K562 (cell line): ENCODE results near the gene SLC12A4. TPM values are rescaled to one million over a fixed set of nuclear protein-coding genes. Genes with fewer than 3 reads are reported as not detected.

Experiments used
- BACH1 ChIP-seq: fragments of 200-800 bp; sonication (Bioruptor generic); IDR thresholded peaks from 2 replicates; pipeline ENCODE4 v1.6.1; 2016; ENCODE audit warnings: missing genetic modification characterization, missing compliant biosample characterization
- BCOR ChIP-seq: fragments of 450-650 bp; IDR thresholded peaks from 2 replicates; pipeline ENCODE4 v1.6.1; 2016
- BHLHE40 ChIP-seq: IDR thresholded peaks from 2 replicates; pipeline ENCODE4 v1.6.1; 2011; ENCODE audit warnings: low read length, improper control_type of control experiment
- CBX2 ChIP-seq: fragments of 200-600 bp; sonication (generic); IDR thresholded peaks from one replicate; pipeline ENCODE4 v1.6.1; 2012; ENCODE audit warnings: mild to moderate bottlenecking, low read length, inconsistent platforms; ENCODE audit not compliant: insufficient read depth, poor library complexity, severe bottlenecking
- DIDO1 ChIP-seq: fragments of 450-650 bp; IDR thresholded peaks from 2 replicates; pipeline ENCODE4 v1.6.1; 2016; ENCODE audit warnings: low read depth, missing biosample characterization, missing genetic modification characterization
- DNMT1 ChIP-seq: fragments of 450-650 bp; IDR thresholded peaks from 2 replicates; pipeline ENCODE4 v1.6.1; 2016; ENCODE audit warnings: antibody characterized with exemption, mild to moderate bottlenecking
- FOXJ2 ChIP-seq: fragments of 200-800 bp; sonication (Bioruptor generic); IDR thresholded peaks from 2 replicates; pipeline ENCODE4 v1.6.1; 2016; ENCODE audit warnings: missing genetic modification characterization, missing compliant biosample characterization
- FOXJ3 ChIP-seq: sonication (generic); formaldehyde crosslinking; IDR thresholded peaks from 2 replicates; pipeline ENCODE4 v1.4.0; 2020; ENCODE audit warnings: mild to moderate bottlenecking, missing genetic modification reagents
- HSF4 ChIP-seq: fragments of 250-450 bp; sonication (Bioruptor Pico); IDR thresholded peaks from 2 replicates; pipeline ENCODE4 v2.1.2; 2022; ENCODE audit warnings: mild to moderate bottlenecking, moderate library complexity, borderline replicate concordance
- KAT2B ChIP-seq: IDR thresholded peaks from one replicate; pipeline ENCODE4 v1.6.1; 2012; ENCODE audit warnings: low read depth, mild to moderate bottlenecking, control low read depth, inconsistent platforms, low read length, moderate library complexity
- LCOR ChIP-seq: sonication (generic); formaldehyde crosslinking; IDR thresholded peaks from 2 replicates; pipeline ENCODE4 v1.8.0; 2022; ENCODE audit warnings: mild to moderate bottlenecking, missing genetic modification reagents
- PCBP1 ChIP-seq: fragments of 200-400 bp; formaldehyde crosslinking; IDR thresholded peaks from 2 replicates; pipeline ENCODE4 v1.6.1; 2018; ENCODE audit warnings: mild to moderate bottlenecking, low read depth, low read length; ENCODE audit not compliant: poor library complexity, severe bottlenecking
- PHB2 ChIP-seq: fragments of 450-650 bp; IDR thresholded peaks from 2 replicates; pipeline ENCODE4 v1.6.1; 2017; ENCODE audit warnings: low read depth
- RBM15 ChIP-seq: fragments of 200-400 bp; formaldehyde crosslinking; IDR thresholded peaks from 2 replicates; pipeline ENCODE4 v1.6.1; 2018; ENCODE audit warnings: mild to moderate bottlenecking, low read length, moderate library complexity; ENCODE audit not compliant: insufficient read depth
- RBM34 ChIP-seq: fragments of 200-400 bp; formaldehyde crosslinking; IDR thresholded peaks from 2 replicates; pipeline ENCODE4 v1.6.1; 2018; ENCODE audit warnings: low read length, borderline replicate concordance; ENCODE audit not compliant: insufficient read depth
- RBM39 ChIP-seq: fragments of 200-400 bp; formaldehyde crosslinking; optimal IDR thresholded peaks from 2 replicates; pipeline ENCODE3; 2018; ENCODE audit warnings: low read depth, low read length
- RHOXF2B ChIP-seq: fragments of 250-450 bp; sonication (Bioruptor Pico); conservative IDR thresholded peaks from 2 replicates; pipeline ENCODE4 v1.5.1; 2021
- SIN3B ChIP-seq: fragments of 450-650 bp; IDR thresholded peaks from 2 replicates; pipeline ENCODE4 v1.6.1; 2017; ENCODE audit warnings: low read depth, mild to moderate bottlenecking, moderate library complexity
- WHSC1 ChIP-seq: IDR thresholded peaks from one replicate; pipeline ENCODE4 v1.6.1; 2012; ENCODE audit warnings: low read length, control low read depth, inconsistent platforms
- XRCC5 ChIP-seq: fragments of 200-400 bp; formaldehyde crosslinking; IDR thresholded peaks from 2 replicates; pipeline ENCODE4 v1.6.1; 2017; ENCODE audit warnings: low read depth, mild to moderate bottlenecking, low read length
- ZFP30 ChIP-seq: fragments of 250-450 bp; sonication (Bioruptor Pico); IDR thresholded peaks from 2 replicates; pipeline ENCODE4 v1.8.0; 2022; ENCODE audit warnings: moderate library complexity, mild to moderate bottlenecking, inconsistent platforms, borderline replicate concordance
- ZNF124 ChIP-seq: sonication (generic); formaldehyde crosslinking; IDR thresholded peaks from 2 replicates; pipeline ENCODE4 v1.8.1; 2022; ENCODE audit warnings: missing genetic modification reagents
- ZNF282 ChIP-seq: sonication (generic); formaldehyde crosslinking; IDR thresholded peaks from 2 replicates; pipeline ENCODE4 v1.8.1; 2023; ENCODE audit warnings: missing genetic modification reagents
- ZNF830 ChIP-seq: fragments of 250-450 bp; sonication (Bioruptor Pico); IDR thresholded peaks from 2 replicates; pipeline ENCODE4 v1.5.0; 2021; ENCODE audit warnings: mild to moderate bottlenecking
- polyA plus RNA-seq, 8 experiments: library from polyadenylated mRNA; depleted of rRNA in 4 of 8; stranded (reverse) in 5 of 8; unstranded in 3 of 8; fragments of >200 nt; fragmentation: Nextera tagmentation in 2 of 8; fragmentation: Illumina TruSeq in 1 of 8; extraction: Ambion mirVana in 2 of 8; extraction: Trizol in 1 of 8; gene quantifications; 2 replicates each; pipeline versions ENCODE4 v1.2.1 to v1.2.3, GENCODE V29; 2011 to 2014; ENCODE audit warnings: inconsistent platforms in 1 of 8, missing spikeins in 1 of 8
- total RNA-seq, 7 experiments: library from RNA; depleted of rRNA in 6 of 7; stranded (reverse); fragments of >200 nt in 6 of 7; fragmentation: Illumina TruSeq in 2 of 7; extraction: Trizol in 2 of 7; gene quantifications; 2 replicates each; pipeline versions ENCODE4 v1.2.1 to v1.2.3, GENCODE V29; 2011 to 2021; ENCODE audit warnings: low replicate concordance in 1 of 7
- TF ChIP-seq, protein P1 (sequence below): fragments of 450-650 bp; IDR thresholded peaks from 2 replicates; pipeline ENCODE4 v1.6.1; 2016; ENCODE audit warnings: antibody characterized with exemption
- TF ChIP-seq, protein P2 (sequence below): fragments of 250-450 bp; sonication (Bioruptor Pico); IDR thresholded peaks from 2 replicates; pipeline ENCODE4 v1.8.0; 2021; ENCODE audit warnings: moderate library complexity, mild to moderate bottlenecking, inconsistent platforms
- TF ChIP-seq, protein P3 (sequence below), 2 experiments: fragments of 450-650 bp; conservative IDR thresholded peaks; 2 replicates each; pipeline ENCODE4 v1.6.1; 2017; ENCODE audit warnings: mild to moderate bottlenecking in 2 of 2, moderate library complexity in 2 of 2
- TF ChIP-seq, protein P4 (sequence below): sonication (generic); formaldehyde crosslinking; IDR thresholded peaks from 2 replicates; pipeline ENCODE4 v1.9.0; 2022; ENCODE audit warnings: mild to moderate bottlenecking, missing genetic modification reagents
- TF ChIP-seq, protein P5 (sequence below): fragments of 450-650 bp; formaldehyde crosslinking; IDR thresholded peaks from 2 replicates; pipeline ENCODE4 v1.4.0; 2020; ENCODE audit warnings: mild to moderate bottlenecking

Gene SLC12A4
- total and polyA plus RNA-seq, 9 of the 15 experiments (the other 6 are each of a cell fraction or from before 2014, with no cell fraction given): 0.75 to 43.5 (median 15.0) TPM

DNA sequence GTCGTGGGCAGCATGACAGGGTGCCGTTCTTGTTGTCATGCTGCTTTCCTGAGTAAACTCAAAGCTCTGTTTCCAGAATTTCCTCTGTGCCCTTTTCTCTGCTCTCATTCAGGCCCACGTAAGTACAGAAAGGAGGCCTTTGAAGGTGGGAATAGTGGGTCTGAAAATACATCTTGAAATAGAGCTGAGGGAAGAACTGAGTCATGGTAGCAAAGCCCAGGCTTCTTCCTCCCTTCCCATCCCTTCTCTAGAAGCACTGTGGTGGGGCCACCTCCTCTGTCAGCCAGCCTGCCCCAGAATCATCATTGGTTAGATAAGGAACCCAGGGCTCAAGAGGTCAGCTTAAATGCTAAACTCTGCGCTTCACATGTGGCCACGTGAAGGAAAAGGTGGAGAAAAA, 46.2 kb downstream of the SLC12A4 start (continued):
- no peak for TF ChIP-seq PHB2
- TF ChIP-seq FOXJ3: no peak
- TF ChIP-seq RBM39: no peak
- TF ChIP-seq LCOR: no peak
- no peak for TF ChIP-seq RBM34
- no peak for TF ChIP-seq DNMT1
- TF ChIP-seq BCOR: no peak
- TF ChIP-seq SIN3B: no peak
- TF ChIP-seq BHLHE40: peak; percentile 29; the same call in 1 of the 2 replicates
- TF ChIP-seq KAT2B: no peak
- no peak for TF ChIP-seq CBX2
- TF ChIP-seq, protein P1, sequence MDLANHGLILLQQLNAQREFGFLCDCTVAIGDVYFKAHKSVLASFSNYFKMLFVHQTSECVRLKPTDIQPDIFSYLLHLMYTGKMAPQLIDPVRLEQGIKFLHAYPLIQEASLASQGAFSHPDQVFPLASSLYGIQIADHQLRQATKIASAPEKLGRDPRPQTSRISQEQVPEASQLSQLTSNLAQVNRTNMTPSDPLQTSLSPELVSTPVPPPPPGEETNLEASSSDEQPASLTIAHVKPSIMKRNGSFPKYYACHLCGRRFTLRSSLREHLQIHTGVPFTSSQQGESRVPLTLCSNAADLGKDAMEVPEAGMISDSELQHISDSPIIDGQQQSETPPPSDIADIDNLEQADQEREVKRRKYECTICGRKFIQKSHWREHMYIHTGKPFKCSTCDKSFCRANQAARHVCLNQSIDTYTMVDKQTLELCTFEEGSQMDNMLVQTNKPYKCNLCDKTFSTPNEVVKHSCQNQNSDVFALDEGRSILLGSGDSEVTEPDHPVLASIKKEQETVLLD: no peak
- TF ChIP-seq, protein P2, sequence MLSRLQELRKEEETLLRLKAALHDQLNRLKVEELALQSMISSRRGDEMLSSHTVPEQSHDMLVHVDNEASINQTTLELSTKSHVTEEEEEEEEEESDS (CRISPR knock-in tag): no peak
- TF ChIP-seq PCBP1: no peak
- no peak for TF ChIP-seq DIDO1
- TF ChIP-seq HSF4 (CRISPR knock-in tag): no peak
- TF ChIP-seq ZFP30: no peak
- TF ChIP-seq RHOXF2B (CRISPR knock-in tag): no peak
- TF ChIP-seq, protein P3, sequence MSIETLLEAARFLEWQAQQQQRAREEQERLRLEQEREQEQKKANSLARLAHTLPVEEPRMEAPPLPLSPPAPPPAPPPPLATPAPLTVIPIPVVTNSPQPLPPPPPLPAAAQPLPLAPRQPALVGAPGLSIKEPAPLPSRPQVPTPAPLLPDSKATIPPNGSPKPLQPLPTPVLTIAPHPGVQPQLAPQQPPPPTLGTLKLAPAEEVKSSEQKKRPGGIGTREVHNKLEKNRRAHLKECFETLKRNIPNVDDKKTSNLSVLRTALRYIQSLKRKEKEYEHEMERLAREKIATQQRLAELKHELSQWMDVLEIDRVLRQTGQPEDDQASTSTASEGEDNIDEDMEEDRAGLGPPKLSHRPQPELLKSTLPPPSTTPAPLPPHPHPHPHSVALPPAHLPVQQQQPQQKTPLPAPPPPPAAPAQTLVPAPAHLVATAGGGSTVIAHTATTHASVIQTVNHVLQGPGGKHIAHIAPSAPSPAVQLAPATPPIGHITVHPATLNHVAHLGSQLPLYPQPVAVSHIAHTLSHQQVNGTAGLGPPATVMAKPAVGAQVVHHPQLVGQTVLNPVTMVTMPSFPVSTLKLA (conservative IDR thresholded peaks at IDR 0.05): peak in 1 of 2 experiments; percentile 24; a peak in 1 of 4 replicates
- no peak for TF ChIP-seq FOXJ2 (tag)
- TF ChIP-seq ZNF282 (CRISPR knock-in tag): no peak
- TF ChIP-seq RBM15: no peak
- TF ChIP-seq XRCC5: no peak
- no peak for TF ChIP-seq BACH1 (tag)
- TF ChIP-seq ZNF124 (CRISPR knock-in tag): no peak
- no peak for TF ChIP-seq ZNF830 (CRISPR knock-in tag)
- TF ChIP-seq, protein P4, sequence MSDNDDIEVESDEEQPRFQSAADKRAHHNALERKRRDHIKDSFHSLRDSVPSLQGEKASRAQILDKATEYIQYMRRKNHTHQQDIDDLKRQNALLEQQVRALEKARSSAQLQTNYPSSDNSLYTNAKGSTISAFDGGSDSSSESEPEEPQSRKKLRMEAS (CRISPR knock-in tag): peak; percentile 36; the same call in 1 of the 2 replicates
- no peak for TF ChIP-seq WHSC1
- TF ChIP-seq, protein P5, sequence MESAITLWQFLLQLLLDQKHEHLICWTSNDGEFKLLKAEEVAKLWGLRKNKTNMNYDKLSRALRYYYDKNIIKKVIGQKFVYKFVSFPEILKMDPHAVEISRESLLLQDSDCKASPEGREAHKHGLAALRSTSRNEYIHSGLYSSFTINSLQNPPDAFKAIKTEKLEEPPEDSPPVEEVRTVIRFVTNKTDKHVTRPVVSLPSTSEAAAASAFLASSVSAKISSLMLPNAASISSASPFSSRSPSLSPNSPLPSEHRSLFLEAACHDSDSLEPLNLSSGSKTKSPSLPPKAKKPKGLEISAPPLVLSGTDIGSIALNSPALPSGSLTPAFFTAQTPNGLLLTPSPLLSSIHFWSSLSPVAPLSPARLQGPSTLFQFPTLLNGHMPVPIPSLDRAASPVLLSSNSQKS (CRISPR knock-in tag): no peak
